HG03460 (cell line): ENCODE data around the gene SHISA9.

Experiments used
- ATAC-seq: cut with Tn5 transposase; IDR thresholded peaks from one replicate; pipeline ENCODE4 v1.9.1; 2021; ENCODE audit not compliant: unreplicated experiment

The SHISA9 gene

DNA sequence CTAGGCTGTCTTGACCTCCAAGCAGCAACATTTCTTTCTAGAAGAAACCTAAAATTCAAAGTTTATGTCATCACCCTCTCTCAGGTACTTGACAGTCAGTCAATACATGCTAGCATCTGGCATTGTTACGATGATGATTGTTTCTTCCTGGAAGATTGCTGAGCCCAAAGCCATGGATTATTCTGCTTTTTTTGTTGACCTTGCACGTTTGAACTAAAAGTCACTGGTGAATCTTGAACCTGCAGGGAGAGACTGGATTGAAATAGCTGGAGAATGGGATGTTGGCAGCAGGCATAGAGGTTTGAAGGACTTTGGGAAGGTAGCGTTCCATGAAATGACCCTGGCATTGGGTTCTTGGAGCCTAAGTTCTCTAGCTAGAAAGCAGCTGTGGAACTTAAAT lies 42.9 kb downstream of the SHISA9 start:
- no peak for ATAC-seq

DNA sequence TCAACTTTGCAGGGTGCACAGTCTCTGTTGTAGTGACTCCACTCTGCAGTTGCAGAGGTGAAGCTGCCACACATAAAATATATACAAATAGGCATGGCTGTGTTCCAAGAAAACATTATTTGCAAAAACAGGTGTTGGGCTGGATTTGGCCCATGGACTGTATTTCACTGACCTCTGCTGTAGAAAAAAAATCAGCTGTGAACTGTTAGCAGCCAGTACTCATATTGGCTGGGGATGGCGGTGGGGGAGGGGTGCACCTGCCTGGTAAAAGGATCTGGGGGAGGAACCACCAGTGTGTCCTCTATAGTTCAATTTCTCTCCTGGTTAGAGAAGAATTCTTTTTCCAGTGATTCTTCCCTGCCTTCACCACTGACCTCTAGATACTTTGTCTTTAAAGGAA lies 50.0 kb downstream of the SHISA9 start:
- no peak for ATAC-seq

DNA sequence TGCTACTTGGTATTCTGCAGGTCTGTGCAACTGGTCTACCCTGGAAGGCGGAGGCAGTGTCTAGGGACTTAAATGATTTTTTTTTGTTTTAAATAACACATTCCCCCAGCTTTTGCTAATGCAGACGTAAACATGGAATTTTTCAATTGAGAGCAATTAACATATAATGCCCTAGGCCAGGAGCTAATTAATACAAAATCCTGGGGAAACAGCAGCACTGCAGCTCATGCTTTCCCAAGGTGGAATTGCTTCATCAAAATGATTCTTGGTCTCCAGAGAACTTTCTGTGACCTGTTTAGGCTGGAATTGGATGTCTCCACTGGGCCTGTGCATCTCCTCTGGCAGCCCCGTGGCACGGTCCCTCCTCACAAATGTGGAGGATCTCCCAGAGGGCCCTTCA lies 50.6 kb downstream of the SHISA9 start:
- no peak for ATAC-seq

DNA sequence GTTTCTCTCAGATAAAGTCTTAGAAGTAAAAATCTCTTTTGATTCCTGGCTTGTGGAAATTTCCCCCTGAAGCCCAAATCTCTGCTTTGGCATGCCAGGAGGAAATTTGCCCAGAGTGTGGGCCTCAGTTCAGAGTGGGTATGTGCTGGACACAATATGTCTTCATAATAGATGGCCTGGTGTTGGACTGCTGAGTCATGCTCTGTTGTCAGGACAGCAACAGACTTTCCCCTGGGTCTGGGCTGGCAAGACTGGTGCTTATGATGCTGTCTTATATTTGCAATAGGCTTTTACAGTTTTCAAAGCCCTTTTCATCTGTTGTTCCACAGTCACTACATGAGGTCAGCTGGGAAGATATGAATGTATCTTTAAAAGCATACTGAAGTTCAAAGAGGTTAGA lies 57.0 kb downstream of the SHISA9 start:
- no peak for ATAC-seq

DNA sequence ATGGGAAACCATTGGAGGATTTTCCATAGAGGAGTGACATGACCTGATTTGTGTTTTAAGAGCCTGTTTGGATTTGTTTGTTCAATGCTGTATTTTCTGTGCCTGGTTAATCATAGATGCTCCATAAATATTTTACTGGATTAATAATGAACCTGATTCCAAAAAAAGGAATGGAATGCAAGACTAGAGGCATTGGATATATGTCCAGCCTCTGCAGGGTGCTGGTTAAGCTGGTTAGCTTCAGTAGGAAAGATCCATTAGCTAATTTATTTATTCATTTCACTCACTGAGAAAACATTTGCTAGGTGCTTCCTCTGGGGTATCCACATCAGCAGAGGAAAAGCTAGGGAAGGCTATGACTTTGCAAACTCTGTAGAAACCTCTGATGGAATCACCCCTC lies 57.7 kb downstream of the SHISA9 start:
- no peak for ATAC-seq

DNA sequence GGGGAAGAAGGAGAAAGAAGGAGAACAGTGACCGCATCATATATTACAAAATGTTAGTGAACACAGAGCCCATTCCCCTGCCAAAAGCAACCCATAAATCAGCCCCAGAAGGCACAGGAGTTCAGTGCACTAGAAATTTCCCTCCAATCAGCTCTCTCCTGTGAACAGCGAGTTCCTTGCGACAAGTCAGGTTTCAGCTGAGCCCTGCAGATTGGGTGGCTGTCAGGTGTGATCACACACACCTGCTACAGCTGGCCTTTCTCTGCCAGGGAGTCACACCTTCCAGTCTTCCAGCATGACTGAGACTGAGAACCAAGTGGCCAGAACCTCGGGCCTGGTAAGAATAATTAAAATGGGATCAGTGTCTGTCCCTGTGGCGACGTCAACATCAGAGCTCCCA lies 60.2 kb downstream of the SHISA9 start:
- ATAC-seq, result no peak

DNA sequence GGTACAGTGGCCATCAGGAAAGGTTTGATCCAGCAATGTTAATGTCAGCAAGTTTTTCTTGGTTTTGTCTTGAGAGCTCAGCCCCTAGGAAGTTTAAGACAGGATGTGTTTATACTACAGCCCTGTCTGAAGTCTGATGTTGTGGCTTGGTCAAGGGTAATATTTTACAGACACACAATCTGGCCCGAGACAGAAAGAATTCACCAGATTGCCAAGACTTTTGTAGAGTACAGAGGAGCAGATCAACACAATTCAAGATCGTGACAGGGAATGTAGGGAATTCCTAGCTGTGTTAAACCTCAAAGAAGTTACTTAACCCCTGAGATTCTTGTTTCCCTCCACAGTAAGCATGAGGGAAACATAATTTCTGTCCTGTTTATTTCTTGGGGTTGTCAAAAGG lies 63.1 kb downstream of the SHISA9 start:
- no peak for ATAC-seq

DNA sequence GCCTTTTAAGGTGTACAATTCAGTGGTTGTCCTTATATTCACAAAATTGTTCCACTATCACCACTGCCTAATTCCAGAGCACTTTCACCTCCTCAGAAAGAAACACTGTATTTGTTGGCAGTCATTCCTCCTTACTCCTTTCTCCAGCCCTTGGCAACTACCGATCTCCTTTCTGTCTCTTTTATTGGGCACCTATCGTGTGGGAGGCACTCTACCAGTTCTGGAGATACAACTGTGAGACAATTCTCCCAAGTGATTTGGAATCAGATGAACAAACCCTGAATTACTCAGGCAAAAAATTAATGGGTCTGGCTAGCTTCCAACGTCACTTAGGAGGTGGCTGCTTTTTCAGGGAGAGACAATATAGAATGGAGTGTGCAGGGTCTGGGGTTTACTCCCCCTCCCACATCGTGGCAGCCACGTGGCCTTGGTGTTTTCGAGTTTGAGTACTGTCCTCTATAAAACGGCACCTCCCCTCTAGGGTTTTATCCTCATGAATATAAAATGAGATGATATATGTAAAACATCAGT lies 63.9 kb downstream of the SHISA9 start:
- ATAC-seq, result no peak

DNA sequence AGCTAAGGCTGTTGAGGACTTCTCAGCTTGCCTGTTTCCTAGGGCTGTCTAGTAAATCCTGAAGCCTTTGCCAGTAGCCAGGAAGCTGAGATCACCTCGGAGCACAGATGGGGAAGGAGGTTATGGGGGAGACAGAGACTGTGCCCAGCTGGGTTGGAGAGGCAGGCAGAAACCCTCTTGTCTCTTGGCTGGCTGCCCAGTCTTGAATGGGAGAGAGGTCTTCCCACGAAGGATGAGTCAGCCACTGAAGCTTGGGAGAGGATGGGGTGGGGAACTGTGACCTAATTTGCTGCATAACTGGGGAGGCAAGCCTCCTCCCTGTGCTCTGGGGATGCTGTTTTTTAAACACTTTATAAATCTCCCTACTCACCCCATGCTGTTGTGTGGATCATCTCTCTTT lies 69.8 kb downstream of the SHISA9 start:
- no peak for ATAC-seq

DNA sequence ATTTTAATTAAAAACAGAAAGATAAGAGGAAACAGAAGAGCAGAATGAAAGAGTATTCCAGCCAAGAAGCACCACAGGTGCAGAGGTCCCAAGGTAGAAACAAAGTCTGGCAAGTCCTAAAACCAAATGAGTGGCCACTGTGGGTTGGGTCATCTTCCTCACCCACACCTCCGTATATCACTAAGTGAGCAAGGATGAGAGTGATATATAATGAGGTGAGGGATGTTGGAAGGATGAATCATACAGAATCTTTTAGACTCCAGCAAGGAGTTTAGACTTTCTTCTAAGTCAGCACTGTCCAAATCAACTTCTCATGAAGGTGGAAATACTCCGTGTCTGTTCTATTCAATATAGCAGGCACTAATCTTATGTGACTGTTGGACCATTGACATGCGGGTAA lies 70.8 kb downstream of the SHISA9 start:
- ATAC-seq, result no peak

DNA sequence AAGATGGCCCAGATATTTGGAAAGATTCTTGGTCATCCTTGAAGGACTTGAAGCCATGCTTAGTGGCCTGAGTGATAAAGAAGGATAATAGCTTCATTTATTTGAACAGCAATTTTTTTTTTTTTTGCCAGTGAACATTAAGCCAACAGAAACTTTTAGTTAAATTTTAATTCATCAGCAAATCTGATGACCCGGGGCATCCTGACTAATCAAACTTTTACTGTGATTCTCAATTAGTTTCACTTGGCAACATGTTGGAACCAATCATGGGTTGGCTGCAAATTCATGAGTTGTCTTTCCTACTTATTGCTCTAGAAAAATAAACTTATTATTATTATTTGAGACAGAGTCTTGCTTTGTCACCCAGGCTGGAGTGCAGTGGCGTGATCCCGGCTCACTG lies 74.4 kb downstream of the SHISA9 start:
- ATAC-seq, result no peak

DNA sequence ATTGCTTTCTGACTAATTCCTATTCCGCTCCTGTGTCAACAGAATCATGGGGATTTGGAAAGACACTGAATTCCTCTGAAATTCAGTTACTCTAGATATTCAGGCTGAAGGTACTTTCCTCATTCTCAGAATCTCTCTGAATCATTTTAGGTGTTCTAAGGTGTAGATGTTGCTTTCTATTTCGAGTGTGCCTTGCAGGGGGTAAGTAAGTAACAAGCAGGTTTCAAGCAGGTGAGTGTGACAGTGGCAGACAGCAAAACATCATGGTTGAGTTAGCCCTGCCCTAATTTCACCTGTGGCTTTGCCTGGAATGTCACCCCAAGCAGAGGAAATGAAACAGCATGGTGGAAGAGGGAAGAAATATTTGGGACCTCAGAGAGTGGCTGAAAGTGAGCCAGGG lies 75.1 kb downstream of the SHISA9 start:
- ATAC-seq, result no peak

DNA sequence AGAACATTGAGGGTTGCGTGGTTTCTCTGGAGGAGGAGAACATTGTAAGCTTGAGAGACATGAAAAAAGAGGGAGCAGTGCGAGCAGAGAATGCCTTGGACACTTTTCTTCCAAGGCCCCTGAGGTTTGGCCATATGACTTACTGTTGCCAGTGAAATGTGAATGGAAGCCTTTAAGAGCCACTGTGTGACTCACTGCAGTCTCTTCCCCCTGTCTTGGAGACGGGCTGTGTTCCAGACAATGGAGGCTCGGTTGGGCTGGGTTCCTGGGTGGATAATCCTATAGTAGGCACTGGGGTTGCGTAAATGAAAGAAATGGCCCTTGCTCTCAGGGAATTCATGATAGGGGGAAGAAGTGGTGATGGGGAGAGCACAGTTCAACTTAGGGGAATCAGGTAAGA lies 75.5 kb downstream of the SHISA9 start:
- no peak for ATAC-seq

DNA sequence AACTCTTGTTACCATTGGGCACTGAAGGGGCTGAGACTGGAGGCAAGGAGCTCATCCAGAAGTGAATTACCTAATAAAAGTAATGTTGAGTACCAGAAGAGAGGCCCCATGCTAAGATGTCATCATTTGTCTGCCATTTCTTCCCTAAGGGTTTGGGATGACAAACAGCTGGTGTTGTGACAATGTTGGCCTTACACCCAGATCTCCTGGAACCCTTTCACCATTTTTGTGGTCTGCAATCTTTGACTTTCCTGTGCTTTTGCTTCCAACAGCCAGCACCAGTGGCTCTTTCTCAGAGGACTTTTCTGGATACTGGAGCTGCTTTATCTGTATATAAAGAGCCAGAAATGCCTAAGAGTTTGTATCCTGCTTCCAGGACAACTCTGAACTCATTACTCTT lies 84.1 kb downstream of the SHISA9 start:
- ATAC-seq, result no peak

DNA sequence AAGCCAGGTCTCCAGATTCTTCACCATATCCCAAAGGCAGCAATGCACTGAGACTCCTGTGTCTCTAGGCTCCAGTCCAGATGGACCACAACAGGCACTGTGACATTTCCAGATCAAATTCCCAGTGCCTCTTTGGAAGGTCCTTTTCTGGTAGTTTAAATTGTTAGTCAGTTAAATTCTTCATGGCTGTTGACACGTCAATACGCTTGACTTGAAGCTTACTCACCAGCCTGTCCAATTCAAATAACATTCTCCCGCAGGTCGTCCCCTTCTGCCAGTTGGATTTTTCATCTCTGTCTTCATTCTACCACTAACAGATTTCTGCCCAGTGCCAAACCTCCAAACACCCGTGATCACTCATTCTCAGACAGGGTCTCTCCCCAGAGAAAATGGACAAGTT lies 86.7 kb downstream of the SHISA9 start:
- ATAC-seq, result no peak

DNA sequence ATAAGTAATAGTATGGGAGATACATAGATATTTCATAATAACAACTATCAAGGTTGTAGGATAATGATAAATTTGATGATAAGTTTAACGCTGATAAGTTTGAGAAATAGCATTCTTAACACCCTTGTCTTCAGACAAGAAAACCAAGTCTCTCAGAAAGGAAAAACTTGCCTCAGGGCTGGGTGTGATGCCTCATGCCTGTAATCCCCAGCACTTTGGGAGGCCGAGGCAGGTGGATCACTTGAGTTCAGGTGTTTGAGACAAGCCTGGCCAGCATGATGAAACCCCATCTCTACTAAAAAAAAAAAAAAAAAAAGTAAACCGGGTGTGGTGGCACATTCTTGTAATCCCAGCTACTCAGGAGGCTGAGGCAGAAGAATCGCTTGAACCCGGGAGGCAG lies 90.7 kb downstream of the SHISA9 start:
- ATAC-seq, result no peak

DNA sequence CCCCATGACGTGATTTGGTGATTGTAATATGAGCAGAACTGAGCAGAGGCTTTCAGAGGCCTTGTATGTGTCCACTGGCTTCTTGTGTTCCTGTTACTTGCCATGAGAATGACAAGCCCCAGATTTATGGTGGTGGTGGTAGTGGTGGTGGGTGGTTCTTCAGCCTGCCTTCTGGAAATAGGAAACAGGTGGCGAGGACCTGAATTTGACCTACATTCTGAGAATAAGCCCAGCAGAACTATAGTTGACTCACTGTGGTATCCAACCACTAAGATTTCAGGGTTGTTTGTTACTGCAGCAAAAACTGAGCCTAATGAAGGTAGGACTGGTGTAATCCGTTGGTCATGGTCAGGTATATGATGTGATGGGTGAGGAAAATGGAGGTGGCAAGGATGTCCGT lies 93.0 kb downstream of the SHISA9 start:
- ATAC-seq, result no peak

DNA sequence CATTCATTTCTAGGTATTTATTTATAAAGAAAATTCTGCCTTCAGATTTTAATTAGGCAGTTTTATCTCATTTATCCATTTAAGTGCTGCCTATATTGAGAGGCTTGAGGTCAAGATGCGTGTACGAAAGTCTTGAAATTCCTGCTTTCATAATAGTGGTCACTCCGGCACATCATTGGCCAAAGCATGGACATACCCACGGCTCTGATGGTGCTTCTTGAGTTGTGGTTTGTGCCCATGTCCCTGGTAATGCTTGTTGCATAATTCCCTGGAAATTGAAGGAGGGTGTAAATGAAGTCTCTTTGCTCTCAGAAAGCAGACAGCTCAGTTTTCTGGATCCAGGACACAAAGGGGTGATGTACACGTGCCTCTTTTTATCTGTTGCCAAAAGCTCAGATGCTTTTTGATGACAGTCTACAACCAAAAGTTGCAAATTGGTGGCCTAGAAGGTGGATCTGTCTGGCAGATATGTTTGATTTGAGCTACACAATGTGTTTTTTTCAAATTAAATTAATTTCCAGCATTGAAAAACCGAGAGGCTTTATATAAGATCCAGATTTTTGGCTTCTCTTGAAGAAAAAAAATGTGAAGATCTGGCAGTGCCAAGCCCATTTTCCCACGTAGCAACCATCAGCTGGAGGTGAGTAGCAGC lies 94.4 kb downstream of the SHISA9 start:
- ATAC-seq, result no peak

DNA sequence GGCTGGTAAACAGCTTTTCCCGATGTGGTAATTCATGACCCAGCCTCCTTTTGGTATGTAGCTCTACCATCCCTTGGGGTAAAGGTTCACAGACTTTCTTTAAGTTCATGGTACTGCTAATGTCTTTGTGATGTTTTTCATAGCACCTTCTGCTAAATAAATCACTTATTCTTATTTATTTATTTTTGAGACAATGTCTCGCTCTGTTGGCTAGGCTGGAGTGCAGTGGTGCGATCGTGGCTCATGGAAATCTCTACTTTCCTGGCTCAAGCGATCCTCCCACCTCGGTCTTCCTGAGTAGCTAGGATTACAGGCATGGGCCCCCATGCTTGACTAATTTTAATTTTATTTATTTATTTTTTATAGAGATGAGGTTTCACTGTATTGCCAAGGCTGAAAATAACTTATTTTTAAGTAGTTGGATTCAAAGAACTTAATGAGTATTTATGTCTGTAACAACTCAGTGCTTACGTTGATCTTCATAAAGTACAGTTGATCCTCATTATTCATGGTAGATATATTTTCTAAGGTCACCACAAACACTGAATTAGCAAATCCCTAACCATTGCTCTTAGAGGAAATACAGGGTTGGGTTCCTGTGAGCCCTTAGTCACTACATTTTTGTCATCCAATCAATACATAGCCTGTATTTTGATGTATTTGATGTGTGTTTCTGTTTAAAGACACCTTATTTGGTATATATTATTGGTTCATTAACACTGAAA lies 97.1 kb downstream of the SHISA9 start:
- no peak for ATAC-seq

DNA sequence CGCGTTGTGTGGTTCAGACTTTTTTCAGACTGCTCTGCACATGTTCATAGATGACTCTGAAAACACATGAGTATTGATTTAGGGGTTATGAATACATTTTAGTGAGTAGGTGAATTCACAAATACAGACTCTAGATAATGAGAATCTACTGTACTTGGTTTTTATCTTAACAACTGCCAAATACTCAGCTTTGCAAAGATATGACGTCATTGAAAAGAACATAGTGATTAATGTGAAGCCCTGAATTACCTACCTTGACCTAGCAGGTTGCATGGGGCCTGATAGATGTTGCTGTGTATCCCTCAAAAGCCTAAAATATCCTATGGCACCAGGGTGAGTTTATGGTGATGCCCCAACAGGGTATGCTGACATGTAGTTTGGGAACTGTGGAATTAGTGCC lies 98.0 kb downstream of the SHISA9 start:
- ATAC-seq, result no peak

DNA sequence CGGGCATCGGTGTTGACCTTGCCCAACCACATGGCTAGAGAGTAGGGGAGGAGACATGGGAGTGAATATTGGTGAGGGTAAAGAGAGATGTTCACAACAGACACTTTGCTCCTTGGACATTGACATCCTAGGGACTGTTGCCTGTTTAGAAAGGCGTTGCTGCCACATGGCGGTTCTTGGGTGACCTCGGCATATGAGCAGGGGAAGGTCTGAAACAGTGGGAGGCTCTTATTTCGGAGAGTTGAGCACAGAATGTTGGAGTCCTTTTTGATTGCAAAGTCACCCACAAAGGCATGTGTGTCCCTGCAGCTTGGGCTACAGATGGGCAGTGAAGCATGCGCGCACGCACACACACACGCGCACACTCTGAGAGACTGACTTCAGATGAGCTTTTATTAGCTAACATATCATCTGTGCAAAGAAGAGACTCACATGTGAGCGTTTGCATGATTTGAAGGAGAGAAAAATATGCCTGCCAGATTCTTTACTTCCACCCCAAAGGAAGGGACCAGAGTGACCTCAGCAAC lies 104.4 kb downstream of the SHISA9 start:
- ATAC-seq, result no peak

DNA sequence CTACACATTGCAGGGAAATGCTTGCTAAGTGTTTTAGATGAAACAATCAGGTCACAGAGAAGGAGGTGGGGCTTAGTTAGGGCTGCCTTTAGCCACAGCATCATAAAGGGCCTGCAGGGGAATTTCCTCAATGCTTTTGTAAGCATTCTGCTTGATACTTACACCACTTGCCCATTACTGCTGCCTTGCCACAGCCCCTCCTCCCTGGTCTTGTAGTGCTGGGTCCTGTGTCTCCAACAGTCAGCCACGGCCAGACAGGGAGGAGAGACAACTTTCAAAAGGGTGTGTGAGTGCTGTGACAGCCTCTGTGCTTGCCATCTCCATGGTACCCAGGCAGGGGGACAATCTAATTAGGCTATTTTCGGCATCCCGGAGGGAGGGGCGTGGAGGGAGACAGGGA lies 111.2 kb downstream of the SHISA9 start:
- ATAC-seq, result no peak

DNA sequence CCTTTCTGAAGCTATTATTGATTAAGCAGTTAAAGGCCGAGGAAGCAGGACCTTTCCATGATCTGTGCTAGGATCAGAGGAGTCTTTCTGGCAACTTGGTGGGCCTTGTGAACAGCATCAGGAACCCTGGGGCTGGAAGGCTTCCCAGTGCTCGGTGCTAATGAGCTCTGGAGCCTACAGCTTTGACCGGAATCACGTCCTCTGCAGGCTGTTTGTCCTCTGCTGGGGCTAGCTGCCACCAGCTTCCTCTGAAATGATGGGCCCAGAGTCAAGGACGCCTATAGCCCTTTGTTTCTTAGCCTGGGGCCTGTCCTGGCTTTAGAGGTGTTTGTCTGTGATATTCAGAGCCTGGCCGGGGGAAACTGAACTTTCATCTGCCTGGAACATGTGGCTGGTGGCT lies 111.6 kb downstream of the SHISA9 start:
- no peak for ATAC-seq
